Hepatocyte (in vitro differentiated cells): Measurements from ENCODE around the gene SETDB2. TPM values are rescaled to one million over a fixed set of nuclear protein-coding genes. Genes with fewer than 3 reads are reported as not detected.

Experiments used
- DNase-seq: peaks from one replicate; pipeline ENCODE4 v3.0.0-alpha.2; 2016; ENCODE audit warnings: low spot score
- H2AFZ ChIP-seq: fragments of 200-600 bp; sonication (generic); 2 replicates; pipeline ENCODE4 v1.6.0; 2016; ENCODE audit warnings: antibody characterized with exemption, mild to moderate bottlenecking
- H3K27ac ChIP-seq: fragments of 200-600 bp; sonication (generic); 2 replicates; pipeline ENCODE4 v1.5.1; 2016; ENCODE audit warnings: mild to moderate bottlenecking
- H3K27me3 ChIP-seq: fragments of 200-600 bp; sonication (generic); 2 replicates; pipeline ENCODE4 v1.6.1; 2016
- H3K36me3 ChIP-seq: fragments of 200-600 bp; sonication (generic); replicated peaks from 2 replicates; pipeline ENCODE4 v1.5.1; 2016; ENCODE audit warnings: low read depth; ENCODE audit not compliant: insufficient read depth
- H3K4me1 ChIP-seq: fragments of 200-600 bp; sonication (generic); 2 replicates; pipeline ENCODE4 v1.5.1; 2016; ENCODE audit warnings: mild to moderate bottlenecking, moderate library complexity; ENCODE audit not compliant: insufficient read depth
- H3K4me2 ChIP-seq: fragments of 200-600 bp; sonication (generic); 2 replicates; pipeline ENCODE4 v1.6.0; 2016
- H3K4me3 ChIP-seq: fragments of 200-600 bp; sonication (generic); 2 replicates; pipeline ENCODE4 v1.5.1; 2016; ENCODE audit warnings: mild to moderate bottlenecking
- H3K79me2 ChIP-seq: fragments of 200-600 bp; sonication (generic); 2 replicates; pipeline ENCODE4 v1.6.0; 2017; ENCODE audit warnings: mild to moderate bottlenecking
- H3K9me2 ChIP-seq: fragments of 200-600 bp; sonication (generic); replicated peaks from 2 replicates; pipeline ENCODE4 v1.6.0; 2017; ENCODE audit warnings: mild to moderate bottlenecking; ENCODE audit not compliant: insufficient read depth
- H3K9me3 ChIP-seq: fragments of 200-600 bp; sonication (generic); 2 replicates; pipeline ENCODE4 v1.5.1; 2016; ENCODE audit warnings: low read depth, mild to moderate bottlenecking
- H4K20me1 ChIP-seq: fragments of 200-600 bp; sonication (generic); 2 replicates; pipeline ENCODE4 v1.6.0; 2016; ENCODE audit warnings: mild to moderate bottlenecking; ENCODE audit not compliant: insufficient read depth, poor library complexity, severe bottlenecking
- CTCF ChIP-seq: fragments of 200-600 bp; sonication (generic); IDR thresholded peaks from 2 replicates; pipeline ENCODE4 v1.5.1; 2016; ENCODE audit warnings: antibody characterized with exemption, mild to moderate bottlenecking; ENCODE audit not compliant: poor library complexity
- EZH2 ChIP-seq: fragments of 200-600 bp; sonication (generic); IDR thresholded peaks from 2 replicates; pipeline ENCODE4 v1.6.1; 2016; ENCODE audit warnings: antibody characterized with exemption, mild to moderate bottlenecking, borderline replicate concordance
- EZH2phosphoT487 ChIP-seq: fragments of 200-600 bp; sonication (generic); IDR thresholded peaks from one replicate; pipeline ENCODE4 v1.6.1; 2018; ENCODE audit warnings: antibody characterized with exemption, mild to moderate bottlenecking, low read depth, moderate library complexity; ENCODE audit not compliant: unreplicated experiment, severe bottlenecking
- WGBS: methylation state at CpG from one replicate; pipeline ENCODE4 v1.1.6; 2016; ENCODE audit warnings: low lambda C conversion rate; ENCODE audit errors: missing lambda C conversion rate; 5-methylcytosine and 5-hydroxymethylcytosine counted together
- polyA plus RNA-seq: library from polyadenylated mRNA; unstranded; fragments of >200 nt; fragmentation: Nextera tagmentation; extraction: Ambion mirVana; gene quantifications from 2 replicates; pipeline ENCODE4 v1.2.1, GENCODE V29; 2016
- total RNA-seq: library from RNA; depleted of rRNA; stranded (reverse); fragments of >200 nt; gene quantifications from 2 replicates; pipeline ENCODE4 v1.2.3, GENCODE V29; 2014

The SETDB2 gene
- total and polyA plus RNA-seq, 2 experiments from 2014 or later, result 8.9 to 14.5 TPM

- H3K4me1 ChIP-seq, result no peaks in the 10 kb centered on the region
- no peak overlapping the region for H3K4me3 ChIP-seq
- WGBS, result 94% methylated on average over 3 of the region's 3 CpGs
- H3K4me2 ChIP-seq, result no peak overlapping the region
- H3K79me2 ChIP-seq, result no peaks in the 10 kb centered on the region
- no peak overlapping the region for H2AFZ ChIP-seq
- DNase-seq, result no peak
- H4K20me1 ChIP-seq, result no peaks in the 10 kb centered on the region
- no peaks in the 10 kb centered on the region for H3K36me3 ChIP-seq
- no peaks in the 10 kb centered on the region for H3K27me3 ChIP-seq
- H3K9me2 ChIP-seq, result no peaks in the 10 kb centered on the region
- TF ChIP-seq EZH2phosphoT487 (no peak), EZH2 (no peak), CTCF (no peak)
- H3K27ac ChIP-seq, result no peak overlapping the region
- H3K9me3 ChIP-seq, result no peaks in the 10 kb centered on the region
Observed at GRCh38 chr13:49503951-49504350, 59.9 kb downstream of the SETDB2 start.

- Histone ChIP-seq H3K27ac (no peak overlapping the region), H3K9me3 (no peaks in the 10 kb centered on the region), H4K20me1 (no peaks in the 10 kb centered on the region), H3K79me2 (no peaks in the 10 kb centered on the region), H3K4me1 (no peaks in the 10 kb centered on the region), H3K4me2 (no peak overlapping the region), H3K36me3 (no peaks in the 10 kb centered on the region), H2AFZ (no peak overlapping the region), H3K27me3 (no peaks in the 10 kb centered on the region), H3K4me3 (no peak overlapping the region), H3K9me2 (no peaks in the 10 kb centered on the region)
- no peak for DNase-seq
- TF ChIP-seq CTCF (no peak), EZH2 (no peak), EZH2phosphoT487 (no peak)
- WGBS, result 80% methylated on average over 2 of the region's 2 CpGs
Observed at GRCh38 chr13:49512578-49512977, 68.5 kb downstream of the SETDB2 start.

- no peaks in the 10 kb centered on the region for H3K36me3 ChIP-seq
Observed at GRCh38 chr13:49516467-49516866, 72.4 kb downstream of the SETDB2 start.

More at GRCh38 chr13:49516467-49516866, 72.4 kb downstream of the SETDB2 start:
- no peak overlapping the region for H3K4me2 ChIP-seq
- no peaks in the 10 kb centered on the region for H3K9me3 ChIP-seq
- no peaks in the 10 kb centered on the region for H4K20me1 ChIP-seq
- no peaks in the 10 kb centered on the region for H3K79me2 ChIP-seq
- no peak for DNase-seq
- H3K9me2 ChIP-seq, result no peaks in the 10 kb centered on the region
- WGBS, result 84% methylated on average over 5 of the region's 5 CpGs
- H3K27me3 ChIP-seq, result no peaks in the 10 kb centered on the region
- no peak overlapping the region for H2AFZ ChIP-seq
- no peaks in the 10 kb centered on the region for H3K4me1 ChIP-seq
- TF ChIP-seq EZH2phosphoT487 (no peak), CTCF (no peak), EZH2 (no peak)
- no peak overlapping the region for H3K27ac ChIP-seq
- no peak overlapping the region for H3K4me3 ChIP-seq
